Hypothalamus (tissue), 51 donors: Measurements from ENCODE around the gene FAM50B.

Source experiments
- DNase-seq, 51 donors: peaks; one replicate each; lab custom pipeline; 2025; lab: John Stamatoyannopoulos, UW

FAM50B gene

GRCh38 chr6:3888153-3888957 is 39.2 kb downstream of the FAM50B start:
- no peak for DNase-seq

GRCh38 chr6:3890047-3890446 is 40.9 kb downstream of the FAM50B start:
- no peak for DNase-seq

- no peak for DNase-seq
These were observed 42.7 kb downstream of the FAM50B start for GRCh38 chr6:3891883-3892282.

- DNase-seq: no peak
These were observed 43.4 kb downstream of the FAM50B start for GRCh38 chr6:3892603-3893002.

GRCh38 chr6:3893487-3893886 is 44.3 kb downstream of the FAM50B start:
- no peak for DNase-seq

- DNase-seq: no peak
These were observed 44.7 kb downstream of the FAM50B start for GRCh38 chr6:3893917-3894316.

GRCh38 chr6:3894590-3895311 is 45.6 kb downstream of the FAM50B start:
- DNase-seq: no peak

GRCh38 chr6:3895312-3895653 is 46.1 kb downstream of the FAM50B start:
- no peak for DNase-seq

GRCh38 chr6:3895805-3896204 is 46.6 kb downstream of the FAM50B start:
- DNase-seq: no peak

- no peak for DNase-seq
These were observed 49.3 kb downstream of the FAM50B start for GRCh38 chr6:3898265-3898994.

GRCh38 chr6:3899061-3899460 is 49.9 kb downstream of the FAM50B start:
- DNase-seq: no peak

GRCh38 chr6:3899970-3900439 is 50.8 kb downstream of the FAM50B start:
- DNase-seq: no peak
